Measurements from ENCODE around the gene CACNA2D3. TPM values are rescaled to one million over a fixed set of nuclear protein-coding genes. Genes with fewer than 3 reads are reported as not detected.

The CACNA2D3 gene
- total RNA-seq, 1 experiment from 2014 or later: 0.59 TPM

DNA sequence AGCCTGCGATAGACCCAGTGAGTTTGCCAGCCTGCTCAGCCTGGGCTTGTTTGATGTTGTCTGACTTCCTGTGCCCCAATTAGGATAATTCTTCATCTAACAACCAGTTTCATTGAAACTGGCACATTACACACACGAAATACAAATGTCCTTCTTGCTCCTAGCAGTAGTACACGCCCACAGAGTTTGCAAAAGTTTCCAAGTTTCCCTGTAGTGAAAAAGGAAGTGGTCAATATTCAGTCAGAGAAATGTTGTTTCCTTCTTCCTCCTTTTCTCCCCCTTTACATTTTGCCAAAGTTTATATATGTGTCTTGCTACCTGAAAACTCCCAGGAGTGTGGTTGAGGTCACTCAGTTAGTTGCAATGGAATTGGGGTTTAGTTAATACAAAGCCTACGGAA, 863.9 kb downstream of the CACNA2D3 start:
- ChIA-PET POLR2A (ENCODE audit: unreplicated experiment) (no interaction called here), CTCF (no interaction called here)
- BruUV-seq (replicated peaks): no TSS peak
- Histone ChIP-seq H3K36me3 (ENCODE audit: low read depth) (no peaks in the 10 kb centered on the region), H3K79me2 (ENCODE audit: low read depth) (no peaks in the 10 kb centered on the region), H3K9me2 (ENCODE audit: insufficient read depth) (no peaks in the 10 kb centered on the region), H3K27ac (no peak overlapping the region), H3K4me2 (no peak overlapping the region), H2AFZ (no peak overlapping the region), H3F3A (ENCODE audit: insufficient read depth, low read depth) (no peaks in the 10 kb centered on the region), H3K4me1 (replicated peaks; ENCODE audit: insufficient read depth) (no peaks in the 10 kb centered on the region), H3K9me3 (ENCODE audit: insufficient read depth, low read depth) (no peaks in the 10 kb centered on the region), H3K27me3 (ENCODE audit: insufficient read depth, low read depth) (no peaks in the 10 kb centered on the region), H4K20me1 (ENCODE audit: insufficient read depth) (no peaks in the 10 kb centered on the region), H3K4me3 (no peak overlapping the region)
- intact Hi-C loops (cut with micrococcal nuclease; ENCODE audit: unreplicated experiment): no loop called here
- DNase-seq: no peak
- TF ChIP-seq, protein P1, sequence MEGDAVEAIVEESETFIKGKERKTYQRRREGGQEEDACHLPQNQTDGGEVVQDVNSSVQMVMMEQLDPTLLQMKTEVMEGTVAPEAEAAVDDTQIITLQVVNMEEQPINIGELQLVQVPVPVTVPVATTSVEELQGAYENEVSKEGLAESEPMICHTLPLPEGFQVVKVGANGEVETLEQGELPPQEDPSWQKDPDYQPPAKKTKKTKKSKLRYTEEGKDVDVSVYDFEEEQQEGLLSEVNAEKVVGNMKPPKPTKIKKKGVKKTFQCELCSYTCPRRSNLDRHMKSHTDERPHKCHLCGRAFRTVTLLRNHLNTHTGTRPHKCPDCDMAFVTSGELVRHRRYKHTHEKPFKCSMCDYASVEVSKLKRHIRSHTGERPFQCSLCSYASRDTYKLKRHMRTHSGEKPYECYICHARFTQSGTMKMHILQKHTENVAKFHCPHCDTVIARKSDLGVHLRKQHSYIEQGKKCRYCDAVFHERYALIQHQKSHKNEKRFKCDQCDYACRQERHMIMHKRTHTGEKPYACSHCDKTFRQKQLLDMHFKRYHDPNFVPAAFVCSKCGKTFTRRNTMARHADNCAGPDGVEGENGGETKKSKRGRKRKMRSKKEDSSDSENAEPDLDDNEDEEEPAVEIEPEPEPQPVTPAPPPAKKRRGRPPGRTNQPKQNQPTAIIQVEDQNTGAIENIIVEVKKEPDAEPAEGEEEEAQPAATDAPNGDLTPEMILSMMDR (conservative IDR thresholded peaks at IDR 0.05): no peak
- TF ChIP-seq EZH2 (IDR thresholded peaks at IDR 0.05; ENCODE audit: low read depth): no peak

DNA sequence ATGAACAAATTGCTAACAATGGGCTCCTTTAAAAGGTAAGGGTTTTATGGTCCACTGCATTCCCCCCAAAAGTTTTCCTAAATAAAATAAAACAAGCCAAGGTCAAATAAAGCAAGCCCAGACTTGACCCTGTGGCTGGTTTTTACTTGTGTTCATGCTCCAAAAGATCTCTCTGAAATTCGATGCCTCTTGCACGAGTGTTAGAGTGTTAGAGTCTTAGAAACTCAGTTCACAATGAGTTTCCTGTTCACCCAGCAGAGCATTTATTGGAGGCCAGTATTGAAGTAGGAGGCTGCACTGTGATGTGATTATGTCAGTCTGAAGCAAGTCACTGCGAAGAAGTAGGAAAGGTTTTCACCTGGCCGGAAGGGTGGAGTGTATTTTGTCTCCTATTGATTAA, 865.4 kb downstream of the CACNA2D3 start:
- intact Hi-C loops (cut with micrococcal nuclease; ENCODE audit: unreplicated experiment): no loop called here
- H2AFZ ChIP-seq: no peak overlapping the region
- no peaks in the 10 kb centered on the region for H3K9me2 ChIP-seq (ENCODE audit: insufficient read depth)
- H3K4me2 ChIP-seq: no peak overlapping the region
- no peak overlapping the region for H3K27ac ChIP-seq
- CTCF ChIA-PET: no interaction called here
- H3K4me1 ChIP-seq (replicated peaks; ENCODE audit: insufficient read depth): no peaks in the 10 kb centered on the region
- BruUV-seq (replicated peaks): no TSS peak
- no peak for DNase-seq
- TF ChIP-seq, protein P1 (conservative IDR thresholded peaks at IDR 0.05): no peak
- TF ChIP-seq EZH2 (IDR thresholded peaks at IDR 0.05; ENCODE audit: low read depth): no peak
- no peaks in the 10 kb centered on the region for H3F3A ChIP-seq (ENCODE audit: insufficient read depth, low read depth)
- no peaks in the 10 kb centered on the region for H3K79me2 ChIP-seq (ENCODE audit: low read depth)
- POLR2A ChIA-PET (ENCODE audit: unreplicated experiment): interaction anchor here (0.6 kb wide), 1 partner anchor 170 kb away, joined by 4 read pairs; no protein-coding TSS in a partner anchor
- no peaks in the 10 kb centered on the region for H3K36me3 ChIP-seq (ENCODE audit: low read depth)
- no peaks in the 10 kb centered on the region for H3K9me3 ChIP-seq (ENCODE audit: insufficient read depth, low read depth)
- no peaks in the 10 kb centered on the region for H4K20me1 ChIP-seq (ENCODE audit: insufficient read depth)
- no peak overlapping the region for H3K4me3 ChIP-seq
- no peaks in the 10 kb centered on the region for H3K27me3 ChIP-seq (ENCODE audit: insufficient read depth, low read depth)

DNA sequence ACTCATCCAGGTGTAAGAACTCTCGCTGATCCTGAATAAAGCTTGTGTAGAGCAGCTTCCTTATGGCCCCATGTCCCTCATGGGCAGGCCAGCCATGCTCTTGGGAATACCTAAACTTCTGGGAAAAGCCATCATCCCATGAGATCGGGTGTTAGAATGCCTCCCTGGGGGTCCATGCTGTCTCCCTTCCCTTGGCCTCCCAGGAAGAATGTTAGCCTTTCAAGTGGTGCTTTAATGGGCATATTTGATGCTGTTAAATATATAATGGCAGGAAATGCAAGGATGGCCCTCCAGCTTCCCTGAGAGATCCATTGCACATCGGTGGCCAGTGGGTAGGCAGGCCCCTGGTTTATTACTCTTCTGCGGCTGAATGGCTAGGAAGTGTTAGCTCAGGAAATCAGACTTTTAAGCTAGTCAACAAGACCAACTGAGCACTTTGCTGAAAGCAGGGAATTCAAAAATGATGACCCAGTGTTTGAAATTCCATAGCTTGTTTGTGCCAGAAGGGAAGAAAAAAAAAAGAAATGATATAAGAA, 866.0 kb downstream of the CACNA2D3 start:
- H3K9me3 ChIP-seq (ENCODE audit: insufficient read depth, low read depth): no peaks in the 10 kb centered on the region
- H3K27ac ChIP-seq: no peak overlapping the region
- no peaks in the 10 kb centered on the region for H3K9me2 ChIP-seq (ENCODE audit: insufficient read depth)
- H3K27me3 ChIP-seq (ENCODE audit: insufficient read depth, low read depth): no peaks in the 10 kb centered on the region
- H4K20me1 ChIP-seq (ENCODE audit: insufficient read depth): no peaks in the 10 kb centered on the region
- H3K79me2 ChIP-seq (ENCODE audit: low read depth): no peaks in the 10 kb centered on the region
- no peaks in the 10 kb centered on the region for H3K4me1 ChIP-seq (replicated peaks; ENCODE audit: insufficient read depth)
- no peaks in the 10 kb centered on the region for H3F3A ChIP-seq (ENCODE audit: insufficient read depth, low read depth)
- POLR2A ChIA-PET (ENCODE audit: unreplicated experiment): interaction anchor here (0.6 to 0.7 kb wide), 4 partner anchors 11 to 171 kb away, joined by 3 to 6 read pairs (median 4); no protein-coding TSS in a partner anchor
- H3K4me2 ChIP-seq: no peak overlapping the region
- no TSS peak for BruUV-seq (replicated peaks)
- H2AFZ ChIP-seq: no peak overlapping the region
- TF ChIP-seq EZH2 (IDR thresholded peaks at IDR 0.05; ENCODE audit: low read depth): no peak
- TF ChIP-seq, protein P1 (conservative IDR thresholded peaks at IDR 0.05): no peak
- CTCF ChIA-PET: no interaction called here
- H3K36me3 ChIP-seq (ENCODE audit: low read depth): no peaks in the 10 kb centered on the region
- H3K4me3 ChIP-seq: no peak overlapping the region
- intact Hi-C loops (cut with micrococcal nuclease; ENCODE audit: unreplicated experiment): no loop called here
- DNase-seq: no peak

Data from PC-9 (cell line).